Heart right ventricle (tissue), 16 donors: Measurements from ENCODE around the gene B4GALNT2. TPM values are rescaled to one million over a fixed set of nuclear protein-coding genes. Genes with fewer than 3 reads are reported as not detected.

Experiments
- ATAC-seq, 8 donors: fragments of 200-7000 bp; cut with Tn5 transposase; one replicate each; pipeline ENCODE4 v1.9.1; 2020; ENCODE audit warnings: mild to moderate bottlenecking in 8 of 8, moderate library complexity in 8 of 8, moderate number of reproducible peaks in 1 of 8
- DNase-seq, 2 donors: peaks; one replicate each; pipeline ENCODE4 v3.0.0-alpha.2; 2020
- H3K27ac ChIP-seq, 10 donors: fragments of 200-600 bp; sonication (generic) in 2 of 10; one replicate each; pipeline versions ENCODE4 v1.5.0 to v1.8.0; 2020 to 2022; ENCODE audit warnings: mild to moderate bottlenecking in 3 of 10
- H3K27me3 ChIP-seq, 7 donors: fragments of 200-600 bp; one replicate each; pipeline ENCODE4 v1.8.0; 2021 to 2022; ENCODE audit warnings: mild to moderate bottlenecking in 2 of 7
- H3K36me3 ChIP-seq, 9 donors: fragments of 200-600 bp; sonication (generic) in 1 of 9; one replicate each; pipeline versions ENCODE4 v1.5.0 to v1.8.0; 2020 to 2022; ENCODE audit warnings: mild to moderate bottlenecking in 2 of 9
- H3K4me1 ChIP-seq, 9 donors: fragments of 200-600 bp; sonication (generic) in 1 of 9; one replicate each; pipeline versions ENCODE4 v1.5.0 to v1.8.0; 2020 to 2022; ENCODE audit warnings: mild to moderate bottlenecking in 4 of 9
- H3K4me3 ChIP-seq, 10 donors: fragments of 200-600 bp; sonication (generic) in 2 of 10; one replicate each; pipeline versions ENCODE4 v1.5.0 to v1.8.0; 2020 to 2022; ENCODE audit warnings: mild to moderate bottlenecking in 7 of 10, moderate library complexity in 2 of 10
- H3K9me3 ChIP-seq, 11 donors: fragments of 200-600 bp in 10 of 11; sonication (generic) in 2 of 11; one replicate each; pipeline versions ENCODE4 v1.5.0 to v1.8.0; 2013 to 2022; ENCODE audit warnings: mild to moderate bottlenecking in 2 of 11, control low read depth in 1 of 11, moderate library complexity in 1 of 11
- CTCF ChIP-seq, 9 donors: fragments of 200-600 bp; sonication (generic) in 2 of 9; IDR thresholded peaks; one replicate each; pipeline versions ENCODE4 v1.5.0 to v1.8.0; 2021 to 2022; ENCODE audit warnings: antibody characterized with exemption in 9 of 9, mild to moderate bottlenecking in 5 of 9, moderate library complexity in 1 of 9
- WGBS, 2 donors: extraction: QIAGEN DNeasy Blood & Tissue Kit; methylation state at CpG; one replicate each; pipeline ENCODE4 v1.1.7; 2013; ENCODE audit warnings: inconsistent platforms in 1 of 2; 5-methylcytosine and 5-hydroxymethylcytosine counted together
- intact Hi-C, 10 donors: fragments of 100-400 bp; cut with DNase I; formaldehyde crosslinking; loops; one replicate each; pipeline versions ENCODE4 v1.11.1 to v1.14.2; 2022
- polyA plus RNA-seq, 2 donors: library from polyadenylated mRNA; stranded (reverse); fragments of 200-250 nt; gene quantifications; one replicate each; pipeline ENCODE4 v1.2.3, GENCODE V29; 2013
- total RNA-seq, 10 donors: library from RNA; stranded (reverse); fragmentation: NEBNext Ultra II Directional in 3 of 10; extraction: Animal tissue kit (Norgen Biotek cat#: 25700) in 3 of 10; gene quantifications; one replicate each; pipeline versions ENCODE4 v1.2.1 to v1.2.4, GENCODE V29; 2021 to 2023
- donor health status: Arrhythmogenic right ventricular cardiomyopathy.
- donor health status: ischemic (EF 13 %, LVEDD 7.1; RV severe dilation, severe dysfunction).
- donor health status: healthy with polysubstance abuse.
- donor health status: DM: no; HTN: yes; CAD: no.
- donor health status: DM: no; HTN: no; CAD: no.
- donor health status: ischemic (EF 25% LVEDD 6.9; RV normal size, moderate dysfunction).
- donor health status: ischemic (EF 25% LVEDD 5.7; RV mildly dilated, moderate dysfunction).
- donor health status: healthy.
- donor health status: DM: yes; HTN: yes; CAD: no.
- donor health status: Ischemic cardiomyopathy.
- donor health status: ischemic (EF 35%, LVEDD 5.7; RV mildly dilated, moderate dysfunction).
- donor health status: nonischemic (EF 11% LVEDD 7.7; RV severe dilation, severe dysfunction).
- donor health status: DM: yes; HTN: yes; CAD: no.
- donor health status: PGD.
- donor health status: ischemic (EF 29% LVEDD 5.4; RV normal size, mild dysfunction).
- donor health status: nonischemic (EF 23%, LVEDD 6.1; RV moderate dilation, normal function).

The B4GALNT2 gene
- total and polyA plus RNA-seq, 12 donors = 0.02 TPM; not detected in 10

DNA sequence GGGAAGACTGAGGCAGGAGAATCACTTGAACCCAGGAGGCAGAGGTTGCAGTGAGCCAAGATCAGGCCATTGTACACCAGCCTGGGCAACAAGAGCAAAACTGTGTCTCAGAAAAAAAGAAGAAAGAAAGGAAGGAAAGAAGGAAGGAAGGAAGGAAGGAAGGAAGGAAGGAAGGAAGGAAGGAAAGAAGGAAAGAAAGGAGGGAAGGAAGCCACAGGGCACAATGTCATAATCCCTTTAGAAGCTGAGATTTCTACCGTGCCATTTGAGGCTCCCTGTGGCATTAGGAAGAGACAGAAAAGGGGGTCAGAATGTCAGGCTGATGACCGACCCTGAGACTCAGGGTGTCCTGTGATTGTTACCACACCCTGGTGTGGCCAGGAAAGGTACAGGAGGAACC, 71.2 kb downstream of the B4GALNT2 start:
- Histone ChIP-seq H3K4me1 (peaks cover 0 to 28% (median 3%) of the 10 kb centered on the region in 9 donors), H3K27me3 (peaks cover 0 to 24% (median 0%) of the 10 kb centered on the region in 7 donors), H3K36me3 (no peaks in the 10 kb centered on the region), H3K27ac (no peak overlapping the region), H3K9me3 (no peaks in the 10 kb centered on the region), H3K4me3 (no peak overlapping the region)
- TF ChIP-seq CTCF (IDR thresholded peaks at IDR 0.05) = no peak
- WGBS, 2 donors = 77 to 86% methylated on average over 2 of the region's 2 CpGs
- ATAC-seq = no peak
- intact Hi-C loops = no loop called here
- DNase-seq = no peak

DNA sequence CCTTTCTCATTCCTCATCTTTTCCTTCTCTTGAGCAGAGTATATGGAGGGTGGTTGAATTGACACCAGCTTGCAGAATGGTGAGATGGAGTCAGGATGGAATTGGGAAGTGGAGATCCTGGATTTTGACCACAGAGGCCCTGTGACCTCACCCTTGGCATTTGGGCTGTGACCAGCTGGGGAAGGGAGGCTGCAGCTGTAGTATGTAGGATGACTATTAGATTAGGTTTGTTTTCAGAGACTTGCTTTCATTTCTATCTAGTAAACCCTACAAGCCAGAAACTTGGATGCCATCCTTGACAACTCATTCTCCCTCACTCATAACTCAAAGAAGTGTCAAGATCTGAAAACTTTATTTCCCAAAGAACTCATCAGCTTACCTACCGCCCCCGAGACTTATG, 71.9 kb downstream of the B4GALNT2 start:
- H3K27me3 ChIP-seq = peaks cover 0 to 31% (median 0%) of the 10 kb centered on the region in 7 donors
- TF ChIP-seq CTCF (IDR thresholded peaks at IDR 0.05) = no peak
- 96 to 100% methylated on average over 2 of the region's 2 CpGs for WGBS, 2 donors
- no peak overlapping the region for H3K27ac ChIP-seq
- ATAC-seq (no peak), DNase-seq (no peak)
- no peaks in the 10 kb centered on the region for H3K9me3 ChIP-seq
- H3K36me3 ChIP-seq = no peaks in the 10 kb centered on the region
- peaks cover 0 to 35% (median 8%) of the 10 kb centered on the region in 9 donors for H3K4me1 ChIP-seq
- H3K4me3 ChIP-seq = no peak overlapping the region
- intact Hi-C loops = no loop called here

GRCh38 chr17:49209061-49209571, 76.5 kb downstream of the B4GALNT2 start:
- intact Hi-C loops = no loop called here
- WGBS, 2 donors = 88 to 90% methylated on average over 10 of the region's 10 CpGs
- ATAC-seq (no peak), DNase-seq (no peak)
- Histone ChIP-seq H3K4me1 (peaks cover 0 to 63% (median 25%) of the 10 kb centered on the region in 9 donors), H3K27ac (peak overlapping the region in 7 of 10 donors; percentile 79 to 90 (median 86)), H3K27me3 (peaks cover 0 to 44% (median 5%) of the 10 kb centered on the region in 7 donors), H3K4me3 (peak overlapping the region in 2 of 10 donors; percentile 44 to 71), H3K9me3 (no peaks in the 10 kb centered on the region), H3K36me3 (no peaks in the 10 kb centered on the region)
- no peak for TF ChIP-seq CTCF (IDR thresholded peaks at IDR 0.05)

- Histone ChIP-seq H3K9me3 (no peaks in the 10 kb centered on the region), H3K27ac (peak within 1 kb of the TSS; percentile 70 to 90 (median 83)), H3K4me3 (peak within 1 kb of the TSS; percentile 42 to 71 (median 56)), H3K4me1 (peaks cover 0 to 76% (median 38%) of the 10 kb centered on the region in 9 donors), H3K27me3 (peaks cover 0 to 44% (median 5%) of the 10 kb centered on the region in 7 donors), H3K36me3 (no peaks in the 10 kb centered on the region)
- DNase-seq (peak; percentile 41 to 72), ATAC-seq (peak; percentile 75 to 94 (median 90))
- intact Hi-C loops = no loop called here
- 18 to 23% methylated on average over 22 of the region's 22 CpGs for WGBS, 2 donors
- no peak for TF ChIP-seq CTCF (IDR thresholded peaks at IDR 0.05)
These were observed 77.8 kb downstream of the B4GALNT2 start, which contains the start of the genes ABI3 and GNGT2 for GRCh38 chr17:49210158-49211029. TSS of gene ABI3 (plus strand) at chr17:49210707. CDS start at chr17:49210725, 18 bp downstream. TSS of gene GNGT2 (minus strand) at chr17:49210574. CDS start at chr17:49207422, 3,152 bp downstream.
